ENCODE results near the gene CCL1.

- no peak for TF ChIP-seq CTCF (IDR thresholded peaks at IDR 0.05; ENCODE audit: borderline replicate concordance, extremely low read depth, low read length, poor library complexity, severe bottlenecking)
- no peak for TF ChIP-seq EZH2 (IDR thresholded peaks at IDR 0.05; ENCODE audit: borderline replicate concordance, low read depth, low read length, severe bottlenecking)
Observed at GRCh38 chr17:34347063-34347462, 16.0 kb downstream of the CCL1 start.

Data from DND-41 (cell line).